ENCODE data around the gene CEP70. TPM values are rescaled to one million over a fixed set of nuclear protein-coding genes. Genes with fewer than 3 reads are reported as not detected.
"Not testable (repeated sequence)": the region's sequence is repeated elsewhere in the genome, so short reads cannot be mapped to it uniquely, and the experiment has no call there.

CEP70 gene, protein sequence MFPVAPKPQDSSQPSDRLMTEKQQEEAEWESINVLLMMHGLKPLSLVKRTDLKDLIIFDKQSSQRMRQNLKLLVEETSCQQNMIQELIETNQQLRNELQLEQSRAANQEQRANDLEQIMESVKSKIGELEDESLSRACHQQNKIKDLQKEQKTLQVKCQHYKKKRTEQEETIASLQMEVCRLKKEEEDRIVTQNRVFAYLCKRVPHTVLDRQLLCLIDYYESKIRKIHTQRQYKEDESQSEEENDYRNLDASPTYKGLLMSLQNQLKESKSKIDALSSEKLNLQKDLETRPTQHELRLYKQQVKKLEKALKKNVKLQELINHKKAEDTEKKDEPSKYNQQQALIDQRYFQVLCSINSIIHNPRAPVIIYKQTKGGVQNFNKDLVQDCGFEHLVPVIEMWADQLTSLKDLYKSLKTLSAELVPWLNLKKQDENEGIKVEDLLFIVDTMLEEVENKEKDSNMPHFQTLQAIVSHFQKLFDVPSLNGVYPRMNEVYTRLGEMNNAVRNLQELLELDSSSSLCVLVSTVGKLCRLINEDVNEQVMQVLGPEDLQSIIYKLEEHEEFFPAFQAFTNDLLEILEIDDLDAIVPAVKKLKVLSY
- total RNA-seq (2014; rRNA removed; shearing (Covaris generic)): 22.3 and 35.3 TPM in 2 replicates

DNA sequence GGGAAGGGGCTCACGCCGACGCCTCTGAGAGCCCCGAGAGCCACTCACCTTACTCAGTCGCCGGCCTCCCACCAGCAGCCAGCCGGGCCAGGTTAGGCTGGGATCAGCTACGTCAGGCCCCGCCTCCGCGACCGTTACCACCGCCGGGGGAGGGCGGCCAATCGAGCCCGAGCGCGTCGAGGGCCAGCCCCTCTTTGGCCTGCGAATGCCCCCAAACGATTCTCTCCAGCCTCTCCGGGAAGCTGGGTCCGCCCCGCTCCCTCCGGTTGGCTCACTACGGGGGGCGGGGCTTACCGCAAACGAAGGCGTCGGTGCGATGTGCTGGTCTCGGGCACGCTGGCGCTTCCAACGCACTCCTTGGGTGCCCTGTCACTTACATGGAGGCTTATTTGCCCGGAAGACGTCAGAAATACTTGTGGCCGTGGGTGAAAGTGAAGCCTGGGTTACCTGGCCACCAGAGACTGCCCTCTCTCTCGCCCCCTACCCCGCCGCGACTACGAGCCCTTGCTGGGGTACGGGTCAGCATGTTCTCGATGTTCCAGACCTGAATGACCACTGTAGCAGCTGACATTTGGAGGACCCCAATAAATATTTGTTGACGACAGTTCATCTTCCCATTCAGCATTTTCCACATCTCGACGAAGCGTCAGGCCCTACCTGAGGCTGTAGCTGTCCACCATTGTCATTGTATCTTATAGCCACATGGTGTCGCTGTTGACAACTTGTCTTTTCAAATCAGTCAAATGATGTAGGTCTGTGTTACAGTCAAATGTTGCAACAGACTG lies at the start of gene CEP70:
Gene CEP70, minus strand, starts transcription at position 111 of the 785 bp plus-strand sequence. CDS start 21,333 bp downstream, outside the sequence.
- in situ Hi-C loops (cut with HindIII; ENCODE audit: low sequenced_read_pairs): no loop called here
- DNase-seq (ENCODE audit: low spot score): peak; percentile 96

DNA sequence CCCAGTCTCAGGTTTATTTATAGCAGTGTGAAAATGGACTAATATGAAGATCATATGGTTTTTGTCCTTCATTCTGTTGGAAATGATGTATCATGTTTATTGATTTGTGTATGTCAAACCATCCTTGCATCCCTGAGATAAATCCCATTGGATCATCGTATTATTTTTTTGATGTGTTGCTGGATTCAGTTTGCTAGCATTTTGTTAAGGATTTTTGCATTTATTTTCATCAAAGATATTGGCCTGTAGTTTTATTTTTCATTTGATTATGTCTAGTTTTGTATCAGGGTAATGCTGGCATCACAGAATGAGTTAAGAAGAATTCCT lies 48.8 kb upstream of the CEP70 start:
- in situ Hi-C loops (cut with HindIII; ENCODE audit: low sequenced_read_pairs): no loop called here
- DNase-seq (ENCODE audit: low spot score): no peak

DNA sequence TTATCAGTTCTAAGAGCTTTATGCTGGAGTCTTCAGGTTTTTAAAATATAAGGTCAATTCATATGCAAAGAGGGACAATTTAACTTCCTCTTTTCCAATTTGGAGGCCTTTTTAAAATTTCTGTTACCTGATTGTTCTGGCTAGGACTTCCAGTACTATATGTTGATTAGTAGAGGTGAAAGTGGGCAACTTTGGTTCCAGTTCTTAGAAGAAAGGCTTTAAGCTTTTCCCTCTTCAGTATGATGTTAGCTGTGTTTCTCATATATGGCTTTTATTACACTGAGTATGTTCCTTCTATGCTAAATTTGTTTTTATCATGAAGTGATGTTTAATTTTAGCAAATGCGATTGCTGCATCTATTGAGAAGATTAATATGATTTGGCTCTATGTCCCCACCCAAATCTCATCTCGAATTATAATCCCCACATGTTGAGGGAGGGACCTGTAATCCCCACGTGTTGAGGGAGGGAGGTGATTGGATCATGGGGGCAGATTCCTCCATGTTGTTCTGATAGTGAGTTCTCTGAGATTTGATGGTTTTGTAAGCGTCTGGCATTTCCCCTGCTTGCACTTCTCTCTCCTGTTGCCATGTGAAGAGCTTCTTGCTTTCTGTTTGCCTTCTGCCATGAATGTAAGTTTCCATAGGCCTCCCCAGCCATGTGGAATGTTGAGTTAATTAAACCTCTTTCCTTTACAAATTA lies 48.3 kb upstream of the CEP70 start:
- DNase-seq (ENCODE audit: low spot score): no peak
- in situ Hi-C loops (cut with HindIII; ENCODE audit: low sequenced_read_pairs): no loop called here

DNA sequence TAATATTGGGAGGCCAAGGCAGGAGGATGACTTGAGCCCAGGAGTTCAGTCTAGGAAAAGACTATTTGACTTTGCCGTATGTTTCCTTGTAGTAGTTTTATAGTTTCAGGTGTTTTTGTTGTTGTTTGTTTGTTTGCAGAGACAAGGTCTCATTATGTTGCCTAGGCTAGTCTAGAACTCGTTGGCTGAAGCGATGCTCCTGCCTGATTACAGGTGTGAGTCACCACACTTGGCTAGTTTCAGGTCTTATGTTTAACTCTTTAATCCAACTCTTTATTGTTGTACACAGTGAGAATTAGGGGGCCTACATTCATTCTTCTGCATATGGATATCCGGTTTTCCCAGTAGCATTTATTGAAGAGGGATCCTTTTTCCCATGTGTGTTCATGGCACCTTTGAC lies 46.5 kb upstream of the CEP70 start:
- DNase-seq (ENCODE audit: low spot score): no peak
- in situ Hi-C loops (cut with HindIII; ENCODE audit: low sequenced_read_pairs): no loop called here

DNA sequence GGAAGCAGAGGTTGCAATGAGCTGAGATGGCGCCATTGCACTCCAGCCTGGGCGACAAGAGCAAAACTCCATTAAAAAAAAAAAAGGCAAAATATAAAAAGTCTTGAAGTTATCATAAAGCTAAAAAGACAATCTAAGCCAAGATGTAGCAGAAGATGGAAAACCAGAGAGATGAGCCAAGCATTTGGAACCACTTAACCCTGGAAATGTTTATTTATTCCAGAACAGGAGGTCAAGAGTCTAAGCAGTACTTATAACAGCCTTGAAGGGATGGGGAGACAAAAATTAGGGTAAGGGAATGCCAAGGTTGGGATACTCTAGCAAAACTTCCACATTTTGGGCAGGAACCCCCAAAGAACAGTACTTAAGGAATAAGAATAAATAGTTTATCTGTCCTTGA lies 44.6 kb upstream of the CEP70 start:
- no peak for DNase-seq (ENCODE audit: low spot score)
- in situ Hi-C loops (cut with HindIII; ENCODE audit: low sequenced_read_pairs): no loop called here

DNA sequence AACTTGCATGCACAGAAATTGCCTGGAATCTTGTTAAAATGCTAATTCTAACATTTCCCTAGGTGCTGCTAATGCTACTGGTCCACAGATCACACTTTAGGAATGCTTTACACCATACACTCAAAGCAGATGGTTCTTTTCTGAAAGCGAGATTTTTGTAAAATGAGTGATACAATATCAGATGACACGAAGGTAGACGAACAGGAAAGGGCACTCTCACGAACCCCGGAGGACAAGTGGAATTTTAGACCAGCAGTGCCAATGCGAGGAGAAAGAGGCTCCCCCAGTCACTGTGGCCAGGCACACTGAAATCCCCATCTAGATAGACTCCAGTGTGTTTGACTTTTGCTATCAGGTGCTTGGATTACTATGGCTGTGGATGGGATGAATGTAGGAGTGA lies 35.5 kb upstream of the CEP70 start:
- no peak for DNase-seq (ENCODE audit: low spot score)
- in situ Hi-C loops (cut with HindIII; ENCODE audit: low sequenced_read_pairs): no loop called here

DNA sequence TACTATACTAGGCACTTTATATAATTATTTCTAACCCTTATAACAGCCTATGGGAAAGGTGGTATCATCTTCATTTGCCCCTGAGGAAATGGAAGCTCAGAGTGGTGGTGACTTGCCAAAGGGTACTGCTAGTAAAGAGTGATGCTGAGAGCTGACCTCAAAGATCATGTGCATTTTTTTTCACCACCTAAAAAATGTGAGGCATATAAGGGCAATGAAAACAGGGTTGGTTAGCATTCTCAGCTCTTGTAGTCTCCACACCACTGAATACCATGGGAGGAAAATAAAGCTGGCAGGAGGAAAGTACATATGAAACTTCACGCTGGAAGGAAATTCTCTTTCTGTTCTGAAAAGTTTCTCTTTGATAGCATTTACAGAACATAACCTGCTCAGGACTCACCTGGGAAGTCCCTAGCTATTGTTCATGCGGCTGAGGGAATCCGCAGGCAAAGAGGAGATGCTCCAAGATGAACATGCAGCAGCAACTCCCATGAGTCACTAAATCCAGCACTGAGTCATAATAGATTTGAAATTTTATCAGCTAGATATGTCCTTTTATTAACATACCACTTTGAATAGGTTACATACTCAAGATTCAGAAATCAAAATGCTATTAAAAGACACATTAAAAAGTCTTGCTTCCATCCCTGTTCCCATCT lies 31.8 kb upstream of the CEP70 start:
- no peak for DNase-seq (ENCODE audit: low spot score)
- in situ Hi-C loops (cut with HindIII; ENCODE audit: low sequenced_read_pairs): no loop called here

DNA sequence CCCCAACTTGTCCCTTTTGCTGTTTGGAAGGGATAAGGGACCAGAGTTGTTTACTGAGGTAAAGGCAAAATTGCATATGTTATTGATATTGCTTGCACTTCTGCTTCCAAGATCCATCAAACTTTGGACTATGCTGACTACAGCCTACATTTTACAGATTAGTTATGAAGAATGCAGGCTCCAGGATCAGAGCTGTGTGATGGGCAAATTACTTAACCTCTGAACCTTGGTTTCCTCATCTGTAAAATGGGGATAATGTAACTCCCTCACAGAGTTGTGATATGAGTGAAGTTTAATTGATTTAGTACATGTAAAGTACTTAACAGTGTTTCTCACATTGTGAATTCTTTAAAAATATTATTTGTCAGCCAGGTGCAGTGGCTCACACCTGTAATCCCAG lies 30.5 kb upstream of the CEP70 start:
- in situ Hi-C loops (cut with HindIII; ENCODE audit: low sequenced_read_pairs): no loop called here
- no peak for DNase-seq (ENCODE audit: low spot score)

DNA sequence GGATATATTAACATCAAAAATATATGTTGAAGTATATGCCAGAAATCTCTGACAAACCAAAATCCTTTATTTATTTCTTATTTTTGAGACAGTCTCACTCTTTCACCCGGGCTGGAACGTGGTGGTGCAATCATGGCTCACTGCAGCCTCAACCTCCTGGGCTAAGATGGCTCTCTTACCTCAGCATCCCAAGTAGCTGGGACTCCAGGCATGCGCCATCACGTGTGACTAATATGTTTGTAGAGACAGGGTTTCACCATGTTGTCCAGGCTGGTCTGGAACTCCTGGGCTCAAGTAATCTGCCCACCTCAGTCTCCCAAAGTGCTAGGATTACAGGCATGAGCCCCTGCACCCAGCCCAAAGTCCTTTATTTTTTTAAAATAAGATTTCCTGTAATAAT lies 26.4 kb upstream of the CEP70 start:
- no peak for DNase-seq (ENCODE audit: low spot score)
- in situ Hi-C loops (cut with HindIII; ENCODE audit: low sequenced_read_pairs): no loop called here

DNA sequence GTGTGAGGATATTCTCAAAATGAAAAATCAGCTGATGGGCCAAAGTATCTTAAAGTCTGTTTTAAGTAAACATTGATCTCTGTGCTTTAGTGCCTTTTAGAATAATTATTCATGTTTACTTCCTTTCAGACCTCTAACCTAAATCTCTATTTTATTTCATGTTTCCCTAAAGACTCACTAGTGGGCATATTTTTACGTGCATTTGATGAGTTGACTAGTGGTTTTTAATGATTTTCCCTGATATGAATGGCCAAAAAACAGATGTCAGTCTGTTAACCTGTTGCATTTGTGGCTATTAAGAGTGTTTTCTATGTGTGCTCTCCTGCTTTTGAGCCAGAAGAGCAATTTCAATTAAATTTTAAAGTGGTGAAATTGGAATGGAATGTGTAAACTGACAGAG lies 21.4 kb upstream of the CEP70 start:
- DNase-seq (ENCODE audit: low spot score): no peak
- in situ Hi-C loops (cut with HindIII; ENCODE audit: low sequenced_read_pairs): no loop called here

DNA sequence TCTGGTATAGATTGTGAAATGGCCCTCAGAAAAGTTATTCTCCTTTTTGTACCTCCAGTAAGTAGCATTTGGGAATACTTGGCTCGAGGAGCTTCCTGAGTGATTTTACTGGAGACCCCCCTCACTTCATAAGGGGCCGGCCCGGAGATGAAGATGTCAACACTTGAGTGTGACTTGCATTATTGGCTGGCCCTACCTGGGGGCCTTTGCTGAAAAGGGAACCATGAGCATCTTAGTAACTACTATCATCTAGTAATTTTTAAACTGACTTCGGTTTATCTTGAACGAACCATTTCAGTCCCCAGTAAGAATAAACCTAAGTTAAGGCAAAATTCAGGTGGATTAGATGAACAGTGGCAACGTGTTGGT lies 15.8 kb upstream of the CEP70 start:
- in situ Hi-C loops (cut with HindIII; ENCODE audit: low sequenced_read_pairs): no loop called here
- no peak for DNase-seq (ENCODE audit: low spot score)

DNA sequence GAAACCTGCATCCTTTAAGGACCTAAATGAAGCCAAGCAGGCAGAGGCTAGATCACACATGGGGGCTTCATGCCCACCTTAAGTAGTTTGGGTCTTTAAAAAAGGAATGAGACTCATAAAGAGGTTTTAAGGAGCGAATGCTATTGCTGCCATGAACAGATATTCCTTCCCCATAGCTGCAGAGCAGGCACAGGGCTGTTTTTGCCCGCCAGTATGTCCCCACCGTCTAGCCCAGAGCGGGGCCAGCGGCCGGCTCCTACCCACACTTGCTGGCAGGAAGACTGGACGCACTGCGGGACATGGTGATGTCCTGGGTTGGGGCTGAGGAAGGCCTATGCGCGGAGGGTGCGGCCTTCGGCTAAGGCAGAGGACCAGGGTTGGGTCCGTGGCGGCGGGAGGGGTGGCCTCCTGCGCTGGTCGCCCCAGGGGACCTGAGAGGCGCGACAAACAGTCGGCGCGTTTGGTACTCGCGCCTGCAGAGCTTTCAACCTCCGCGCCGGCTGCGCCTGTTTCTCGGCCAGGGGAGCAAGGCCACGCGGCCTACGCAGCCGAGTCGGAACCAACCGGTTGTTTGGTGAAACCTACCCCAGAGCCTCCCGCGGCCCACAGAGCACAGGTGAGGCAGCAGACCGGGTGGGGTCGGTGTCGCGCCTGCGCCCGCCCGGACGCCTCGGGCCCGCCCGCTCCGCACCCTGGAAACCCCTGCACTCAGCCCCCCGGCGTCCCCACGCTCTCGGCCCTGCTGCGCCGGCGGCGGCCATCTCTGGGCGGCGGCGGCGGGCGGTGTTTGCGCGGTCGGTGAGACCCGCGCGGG lies 14.5 kb upstream of the CEP70 start, which contains the start of gene FAIM:
Gene FAIM, plus strand, starts transcription at position 450 of the 814 bp plus-strand sequence. CDS start 10,956 bp downstream, outside the sequence.
- DNase-seq (ENCODE audit: low spot score): peak; percentile 74
- in situ Hi-C loops (cut with HindIII; ENCODE audit: low sequenced_read_pairs): no loop called here

DNA sequence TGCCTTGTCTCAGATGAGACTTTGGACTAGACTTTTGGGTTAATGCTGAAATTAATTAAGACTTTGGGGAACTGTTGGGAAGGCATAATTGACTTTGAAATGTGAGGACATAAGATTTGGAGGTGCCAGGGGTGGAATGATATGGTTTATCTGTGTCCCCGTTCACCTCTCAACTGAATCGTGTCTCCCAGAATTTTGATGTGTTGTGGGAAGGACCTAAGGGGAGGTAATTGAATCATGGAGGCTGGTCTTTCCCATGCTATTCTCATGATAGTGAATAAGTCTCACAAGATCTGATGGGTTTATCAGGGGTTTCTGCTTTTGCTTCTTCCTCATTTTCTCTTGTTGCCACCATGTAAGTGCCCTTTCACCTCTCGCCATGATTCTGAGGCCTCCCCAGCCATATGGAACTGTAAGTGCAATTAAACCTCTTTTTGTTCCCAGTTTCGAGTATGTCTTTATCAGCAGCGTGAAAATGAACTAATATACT lies 10.1 kb upstream of the CEP70 start:
- in situ Hi-C loops (cut with HindIII; ENCODE audit: low sequenced_read_pairs); DNase-seq (ENCODE audit: low spot score): not testable (repeated sequence)

DNA sequence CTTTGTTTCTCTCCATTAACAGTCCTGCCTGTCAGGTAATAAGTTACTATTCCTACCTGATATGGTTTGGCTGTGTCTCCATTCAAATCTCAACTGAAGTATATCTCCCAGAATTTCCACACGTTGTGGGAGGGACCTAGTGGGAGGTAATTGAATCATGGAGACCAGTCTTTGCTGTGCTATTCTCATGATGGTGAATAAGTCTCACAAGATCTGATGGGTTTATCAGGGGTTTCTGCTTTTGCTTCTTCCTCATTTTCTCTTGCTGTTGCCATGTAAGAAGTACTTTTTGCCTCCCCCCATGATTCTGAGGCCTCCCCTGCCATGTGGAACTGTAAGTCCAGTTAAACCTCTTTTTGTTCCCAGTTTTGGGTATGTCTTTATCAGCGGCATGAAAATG lies 7.6 kb upstream of the CEP70 start:
- in situ Hi-C loops (cut with HindIII; ENCODE audit: low sequenced_read_pairs): not testable (repeated sequence)

DNA sequence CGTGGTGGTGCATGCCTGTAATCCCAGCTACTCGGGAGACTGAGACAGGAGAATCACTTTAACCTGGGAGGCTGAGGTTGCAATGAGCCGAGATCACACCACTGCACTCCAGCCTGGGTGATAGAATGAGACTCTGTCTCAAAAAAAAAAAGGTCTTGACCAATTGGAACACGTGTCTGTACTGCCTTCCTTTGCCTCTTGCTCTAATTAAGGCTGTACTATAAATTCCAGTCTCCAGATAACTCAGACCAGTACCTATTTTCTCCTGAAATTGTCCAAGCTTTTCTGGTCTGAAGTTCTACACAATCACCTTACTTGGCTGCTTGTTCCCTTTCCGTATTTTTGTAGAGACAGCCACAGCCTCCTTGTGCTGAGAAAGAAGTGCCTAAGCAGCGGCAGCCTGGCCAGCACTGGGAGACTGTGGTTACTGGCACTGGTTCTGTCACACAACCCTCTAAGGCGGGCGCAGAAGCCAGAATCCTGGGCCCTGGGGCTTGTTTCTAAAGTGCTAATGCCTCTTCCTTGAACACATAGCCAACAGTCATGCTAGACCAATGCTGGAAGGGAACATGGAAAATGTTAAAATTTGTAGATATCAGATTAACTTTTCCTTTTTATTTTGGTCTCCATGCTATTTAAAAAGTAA lies 6.2 kb upstream of the CEP70 start:
- in situ Hi-C loops (cut with HindIII; ENCODE audit: low sequenced_read_pairs): no loop called here

More for the DNA sequence above, 7.6 kb upstream of the CEP70 start:
- DNase-seq (ENCODE audit: low spot score): not testable (repeated sequence)

DNA sequence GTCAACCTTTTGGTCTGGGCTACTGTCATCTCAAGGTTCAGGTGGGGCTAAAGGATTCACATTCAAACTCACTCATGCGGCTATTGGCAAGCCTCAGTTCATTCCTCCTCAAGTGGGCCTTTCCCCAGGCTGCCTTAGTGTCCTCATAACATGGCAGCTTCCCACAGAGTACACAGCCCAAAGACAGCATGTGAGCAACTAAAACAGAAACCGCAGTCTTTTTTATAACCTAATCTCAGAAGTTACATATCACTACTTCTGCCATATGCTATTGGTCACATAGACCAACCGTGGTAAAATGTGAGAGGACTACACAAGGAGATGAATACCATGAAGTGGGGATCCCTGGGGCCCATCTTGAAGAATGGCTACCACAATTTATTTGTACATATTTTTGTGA lies 4.5 kb upstream of the CEP70 start:
- in situ Hi-C loops (cut with HindIII; ENCODE audit: low sequenced_read_pairs): no loop called here

More for the DNA sequence above, 6.2 kb upstream of the CEP70 start:
- DNase-seq (ENCODE audit: low spot score): no peak

DNA sequence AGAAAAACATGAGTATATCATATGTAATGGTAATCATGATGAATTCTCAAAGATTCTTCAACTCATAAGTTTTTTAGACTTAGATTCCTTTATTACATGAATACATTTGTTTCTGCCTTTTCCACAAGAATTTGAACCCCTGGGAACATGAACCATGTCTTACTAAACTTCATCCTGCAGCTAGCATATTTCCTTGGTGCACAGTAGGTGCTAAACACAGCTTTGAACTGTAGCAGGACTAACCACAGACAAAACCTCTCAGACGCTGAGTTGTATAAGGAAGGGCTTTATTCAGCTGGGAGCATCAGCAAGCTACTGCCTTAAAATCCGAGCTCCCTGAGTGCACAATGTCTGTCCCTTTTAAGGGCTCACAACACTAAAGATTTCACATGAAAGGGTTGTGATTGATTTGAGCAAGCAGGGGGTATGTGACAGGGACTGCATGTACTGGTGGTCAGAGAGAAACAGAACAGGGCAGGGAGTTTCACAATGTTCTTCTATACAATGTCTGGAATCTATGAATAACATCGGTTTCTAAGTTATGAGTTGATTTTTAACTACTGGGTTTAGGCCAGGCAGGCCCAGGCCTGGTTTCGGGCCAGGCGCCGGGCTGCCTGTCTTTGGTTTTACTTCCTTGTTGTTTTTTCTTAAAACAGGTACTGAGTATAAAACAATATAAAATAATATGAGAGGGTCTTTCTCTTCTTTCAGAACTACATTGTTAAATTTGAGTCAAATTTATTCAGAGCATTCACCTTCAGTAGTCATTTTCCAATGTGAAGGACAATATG lies 3.3 kb upstream of the CEP70 start:
- in situ Hi-C loops (cut with HindIII; ENCODE audit: low sequenced_read_pairs); DNase-seq (ENCODE audit: low spot score): not testable (repeated sequence)

More for the DNA sequence above, 4.5 kb upstream of the CEP70 start:
- no peak for DNase-seq (ENCODE audit: low spot score)
